Measurements from ENCODE around the gene RERE. TPM values are rescaled to one million over a fixed set of nuclear protein-coding genes. Genes with fewer than 3 reads are reported as not detected.

The RERE gene
- total RNA-seq, 2 donors from 2014 or later = 207 to 322 TPM

GRCh38 chr1:8652467-8653046 is 164.9 kb downstream of the RERE start:
- H3K36me3 ChIP-seq = no peaks in the 10 kb centered on the region
- H3K27me3 ChIP-seq (replicated peaks; ENCODE audit: insufficient read depth) = no peaks in the 10 kb centered on the region
- no peak overlapping the region for H3K27ac ChIP-seq
- intact Hi-C loops (cut with DNase I) = no loop called here
- no peak overlapping the region for H3K4me3 ChIP-seq
- DNase-seq (ENCODE audit: low spot score) = no peak
- 71% methylated on average over 7 of the region's 7 CpGs for WGBS
- H3K9me3 ChIP-seq = no peaks in the 10 kb centered on the region
- no peak for TF ChIP-seq POLR2AphosphoS5 (IDR thresholded peaks at IDR 0.05)
- TF ChIP-seq CTCF (IDR thresholded peaks at IDR 0.05) = no peak
- no peak for TF ChIP-seq POLR2A (IDR thresholded peaks at IDR 0.05)
- H3K4me1 ChIP-seq (replicated peaks) = peaks cover 2% of the 10 kb centered on the region

- peaks cover 2% of the 10 kb centered on the region for H3K4me1 ChIP-seq (replicated peaks)
- H3K27ac ChIP-seq = no peak overlapping the region
- intact Hi-C loops (cut with DNase I) = no loop called here
- TF ChIP-seq POLR2A (IDR thresholded peaks at IDR 0.05) (no peak), CTCF (IDR thresholded peaks at IDR 0.05) (no peak), POLR2AphosphoS5 (IDR thresholded peaks at IDR 0.05) (no peak)
- no peaks in the 10 kb centered on the region for H3K27me3 ChIP-seq (replicated peaks; ENCODE audit: insufficient read depth)
- no peak for DNase-seq (ENCODE audit: low spot score)
- H3K4me3 ChIP-seq = no peak overlapping the region
- WGBS = 78% methylated on average over 2 of the region's 2 CpGs
- H3K9me3 ChIP-seq = no peaks in the 10 kb centered on the region
- H3K36me3 ChIP-seq = no peaks in the 10 kb centered on the region
These were observed 165.5 kb downstream of the RERE start for GRCh38 chr1:8651962-8652361.

GRCh38 chr1:8651236-8651890 is 166.1 kb downstream of the RERE start:
- DNase-seq (ENCODE audit: low spot score) = no peak
- WGBS = 65% methylated on average over 3 of the region's 3 CpGs
- H3K27me3 ChIP-seq (replicated peaks; ENCODE audit: insufficient read depth) = no peaks in the 10 kb centered on the region
- H3K36me3 ChIP-seq = no peaks in the 10 kb centered on the region
- H3K4me3 ChIP-seq = no peak overlapping the region
- no peak overlapping the region for H3K27ac ChIP-seq
- H3K4me1 ChIP-seq (replicated peaks) = peaks cover 7% of the 10 kb centered on the region
- TF ChIP-seq POLR2A (IDR thresholded peaks at IDR 0.05) (no peak), CTCF (IDR thresholded peaks at IDR 0.05) (no peak), POLR2AphosphoS5 (IDR thresholded peaks at IDR 0.05) (no peak)
- no peaks in the 10 kb centered on the region for H3K9me3 ChIP-seq
- intact Hi-C loops (cut with DNase I) = no loop called here

- TF ChIP-seq POLR2AphosphoS5 (IDR thresholded peaks at IDR 0.05) = no peak
- TF ChIP-seq POLR2A (IDR thresholded peaks at IDR 0.05) = no peak
- TF ChIP-seq CTCF (IDR thresholded peaks at IDR 0.05) = no peak
- H3K4me3 ChIP-seq = no peak overlapping the region
- no peak for DNase-seq (ENCODE audit: low spot score)
- H3K36me3 ChIP-seq = no peaks in the 10 kb centered on the region
- H3K27ac ChIP-seq = no peak overlapping the region
- intact Hi-C loops (cut with DNase I) = no loop called here
- H3K27me3 ChIP-seq (replicated peaks; ENCODE audit: insufficient read depth) = no peaks in the 10 kb centered on the region
- peaks cover 7% of the 10 kb centered on the region for H3K4me1 ChIP-seq (replicated peaks)
- no peaks in the 10 kb centered on the region for H3K9me3 ChIP-seq
- 96% methylated on average over 6 of the region's 6 CpGs for WGBS
These were observed 167.6 kb downstream of the RERE start for GRCh38 chr1:8649875-8650274.

GRCh38 chr1:8649027-8649426 is 168.4 kb downstream of the RERE start:
- H3K4me1 ChIP-seq (replicated peaks) = peaks cover 7% of the 10 kb centered on the region
- no peaks in the 10 kb centered on the region for H3K36me3 ChIP-seq
- WGBS = 58% methylated on average over 1 of the region's 1 CpG
- H3K27me3 ChIP-seq (replicated peaks; ENCODE audit: insufficient read depth) = no peaks in the 10 kb centered on the region
- H3K4me3 ChIP-seq = no peak overlapping the region
- DNase-seq (ENCODE audit: low spot score) = no peak
- intact Hi-C loops (cut with DNase I) = no loop called here
- TF ChIP-seq POLR2AphosphoS5 (IDR thresholded peaks at IDR 0.05) = no peak
- no peak for TF ChIP-seq CTCF (IDR thresholded peaks at IDR 0.05)
- TF ChIP-seq POLR2A (IDR thresholded peaks at IDR 0.05) = no peak
- no peaks in the 10 kb centered on the region for H3K9me3 ChIP-seq
- no peak overlapping the region for H3K27ac ChIP-seq
